GM15510 (cell line): ENCODE measurements around the gene BTLA.

Experiments used
- POLR2A ChIP-seq: IDR thresholded peaks from 3 replicates; pipeline ENCODE4 v1.6.1; 2011; ENCODE audit warnings: borderline replicate concordance; ENCODE audit not compliant: insufficient read length; ENCODE audit errors: extremely low read depth

The BTLA gene

DNA sequence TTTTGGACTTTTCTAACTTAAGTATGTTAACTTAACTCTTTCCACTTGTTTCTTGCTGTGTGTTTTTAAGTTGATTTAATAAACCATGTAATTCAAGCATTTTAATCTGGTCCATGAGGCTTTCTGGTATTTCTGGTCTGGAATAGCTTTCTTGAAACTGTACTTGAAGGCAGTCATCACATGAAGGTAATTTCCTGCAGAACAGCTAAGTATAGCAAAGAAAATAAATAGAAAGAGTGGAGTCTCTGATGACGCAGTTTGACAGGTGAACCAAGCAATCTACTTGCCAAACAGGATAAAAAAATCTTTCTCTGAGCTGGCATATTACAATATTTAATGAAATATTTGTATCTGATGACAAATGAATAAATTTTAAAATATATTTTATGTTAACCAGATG, 74.9 kb downstream of the BTLA start:
- no peak for TF ChIP-seq POLR2A

DNA sequence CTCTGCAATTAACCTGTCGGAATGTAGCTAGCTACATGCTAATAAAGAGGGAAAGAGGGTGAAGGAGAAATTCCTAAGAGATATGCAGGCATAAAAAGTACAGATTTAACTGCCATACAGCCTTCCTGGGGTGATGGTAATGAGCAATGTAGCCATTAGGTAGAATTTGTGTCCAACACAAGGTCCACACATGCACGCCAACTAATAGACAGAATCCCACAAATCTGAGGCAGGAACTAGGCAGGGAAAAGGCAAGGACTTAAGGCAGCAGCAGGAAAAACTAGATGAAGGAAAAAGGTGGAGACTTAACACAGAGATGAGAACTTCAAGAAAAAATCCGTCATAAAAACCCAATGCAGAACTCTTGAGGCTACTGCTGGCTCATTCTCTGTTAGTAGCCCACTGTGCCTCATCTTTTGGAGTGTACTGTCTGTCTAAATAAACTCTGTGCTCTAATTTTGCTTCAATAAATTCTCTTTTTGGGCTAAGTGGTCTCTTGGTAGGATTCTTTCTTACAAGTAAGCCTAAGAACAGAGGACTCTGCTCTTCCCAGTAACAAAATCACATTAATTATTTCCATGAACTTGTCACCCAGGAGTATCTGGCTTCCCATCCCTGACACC, 81.5 kb downstream of the BTLA start:
- TF ChIP-seq POLR2A, result no peak

DNA sequence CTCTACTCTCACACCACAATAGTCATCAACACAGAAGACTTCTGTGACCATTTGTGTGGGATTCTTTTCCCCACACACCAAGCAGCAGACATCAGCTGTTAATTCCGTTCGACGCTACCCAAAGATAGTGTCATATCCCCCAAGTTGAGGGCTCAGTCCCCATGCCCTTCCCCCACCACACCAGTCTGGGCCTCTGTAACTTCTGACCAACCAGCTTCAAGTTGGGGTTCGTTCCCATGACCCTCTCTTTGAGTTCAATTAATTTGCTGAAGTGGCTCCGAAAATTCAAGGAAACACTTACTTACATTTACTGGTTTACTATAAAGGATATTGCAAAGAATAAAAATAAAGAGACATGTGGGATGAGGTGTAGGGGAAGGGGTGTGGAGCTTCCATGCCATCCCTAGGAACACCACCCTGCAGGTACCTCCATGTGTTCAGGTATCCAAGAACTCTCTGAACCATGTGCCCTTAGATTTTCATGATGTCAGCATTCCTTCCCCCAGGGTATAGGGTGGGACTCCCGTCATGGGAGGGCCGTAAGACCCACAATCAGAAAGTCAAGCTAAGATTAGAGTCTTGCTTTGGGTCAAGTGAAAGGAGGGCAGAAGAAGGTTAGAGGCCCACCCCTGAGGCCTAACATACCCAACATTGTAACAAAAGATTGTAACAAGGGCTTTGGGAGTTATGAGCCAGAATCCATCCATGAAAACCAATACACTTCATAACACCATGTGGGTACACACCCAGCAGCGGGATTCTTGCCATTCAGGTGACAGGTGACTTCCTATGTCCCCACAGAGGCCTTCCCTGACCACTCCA, 82.7 kb downstream of the BTLA start:
- no peak for TF ChIP-seq POLR2A

DNA sequence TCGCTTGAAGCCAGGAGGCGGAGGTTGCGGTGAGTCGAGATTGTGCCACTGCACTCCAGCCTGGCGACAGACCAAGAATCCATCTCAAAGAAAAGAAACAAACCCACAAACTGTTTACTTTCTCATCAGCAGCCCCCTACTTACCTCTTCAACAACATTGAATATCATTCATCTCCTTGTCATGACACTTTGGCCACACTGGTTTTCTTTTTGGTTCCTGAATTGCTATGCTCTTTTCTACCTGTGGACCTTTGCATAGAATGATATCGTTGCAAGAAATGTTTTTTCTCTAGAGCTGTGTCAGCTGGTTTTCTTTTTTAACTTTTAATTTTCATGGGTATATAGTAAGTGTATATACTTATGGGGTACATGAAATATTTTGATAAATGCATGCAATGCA, 83.9 kb downstream of the BTLA start:
- no peak for TF ChIP-seq POLR2A
